GM23248 (cell line): ENCODE data around the gene UBE2S. TPM values are rescaled to one million over a fixed set of nuclear protein-coding genes. Genes with fewer than 3 reads are reported as not detected.

Source experiments
- DNase-seq: peaks from one replicate; pipeline ENCODE4 v3.0.0-alpha.2; 2015
- H2AFZ ChIP-seq: fragments of 200-600 bp; sonication (generic); 2 replicates; pipeline ENCODE4 v1.6.1; 2016; ENCODE audit warnings: antibody characterized with exemption
- H3F3A ChIP-seq: fragments of 200-600 bp; sonication (generic); 2 replicates; pipeline ENCODE4 v1.6.1; 2016; ENCODE audit warnings: mild to moderate bottlenecking, antibody characterized with exemption, mixed run types; ENCODE audit not compliant: insufficient read depth
- H3K27ac ChIP-seq: fragments of 200-600 bp; sonication (generic); 2 replicates; pipeline ENCODE4 v1.5.1; 2016; ENCODE audit warnings: mild to moderate bottlenecking
- H3K27me3 ChIP-seq: fragments of 200-600 bp; sonication (generic); replicated peaks from 2 replicates; pipeline ENCODE4 v1.6.1; 2016; ENCODE audit warnings: mild to moderate bottlenecking; ENCODE audit not compliant: insufficient read depth
- H3K36me3 ChIP-seq: fragments of 200-600 bp; sonication (generic); 2 replicates; pipeline ENCODE4 v1.6.1; 2016; ENCODE audit warnings: low read depth, mild to moderate bottlenecking
- H3K4me1 ChIP-seq: fragments of 200-600 bp; sonication (generic); 2 replicates; pipeline ENCODE4 v1.6.1; 2016; ENCODE audit warnings: mild to moderate bottlenecking; ENCODE audit not compliant: insufficient read depth
- H3K4me2 ChIP-seq: fragments of 200-600 bp; sonication (generic); one replicate; pipeline ENCODE4 v1.6.1; 2016; ENCODE audit warnings: mild to moderate bottlenecking; ENCODE audit not compliant: unreplicated experiment
- H3K4me3 ChIP-seq: fragments of 200-600 bp; sonication (generic); 2 replicates; pipeline ENCODE4 v1.5.1; 2016; ENCODE audit warnings: mild to moderate bottlenecking
- H3K79me2 ChIP-seq: fragments of 200-600 bp; sonication (generic); 2 replicates; pipeline ENCODE4 v1.6.1; 2016; ENCODE audit warnings: mild to moderate bottlenecking; ENCODE audit not compliant: insufficient read depth
- H3K9ac ChIP-seq: fragments of 200-600 bp; sonication (generic); 2 replicates; pipeline ENCODE4 v1.6.1; 2016; ENCODE audit warnings: mild to moderate bottlenecking
- H3K9me2 ChIP-seq: fragments of 200-600 bp; sonication (generic); 2 replicates; pipeline ENCODE4 v1.6.1; 2016; ENCODE audit warnings: mixed run types, mild to moderate bottlenecking, moderate library complexity; ENCODE audit not compliant: insufficient read depth
- H3K9me3 ChIP-seq: fragments of 200-600 bp; sonication (generic); one replicate; pipeline ENCODE4 v1.6.1; 2017; ENCODE audit warnings: low read depth
- H4K20me1 ChIP-seq: fragments of 200-600 bp; sonication (generic); 2 replicates; pipeline ENCODE4 v1.6.0; 2016; ENCODE audit not compliant: insufficient read depth
- EZH2 ChIP-seq: fragments of 200-600 bp; sonication (generic); IDR thresholded peaks from 2 replicates; pipeline ENCODE4 v1.6.1; 2018; ENCODE audit warnings: antibody characterized with exemption, mild to moderate bottlenecking; ENCODE audit not compliant: insufficient read depth, poor library complexity, severe bottlenecking
- EZH2phosphoT487 ChIP-seq: fragments of 200-600 bp; sonication (generic); IDR thresholded peaks from 2 replicates; pipeline ENCODE4 v1.6.1; 2018; ENCODE audit warnings: antibody characterized with exemption, moderate library complexity, mild to moderate bottlenecking, low read depth; ENCODE audit not compliant: insufficient read depth
- WGBS, 2 experiments: methylation state at CpG; one replicate each; pipeline ENCODE4 v1.1.6; 2015 to 2017; ENCODE audit warnings: low lambda C conversion rate in 2 of 2, low coverage in 1 of 2; ENCODE audit errors: missing lambda C conversion rate in 2 of 2; 5-methylcytosine and 5-hydroxymethylcytosine counted together
- in situ Hi-C: fragments of 300-500 bp; cut with MboI; formaldehyde crosslinking; loops from 2 replicates; pipeline ENCODE4 v1.15.0; 2020
- polyA plus RNA-seq: library from polyadenylated mRNA; unstranded; fragments of >200 nt; fragmentation: Nextera tagmentation; extraction: Ambion mirVana; gene quantifications from 2 replicates; pipeline ENCODE4 v1.2.1, GENCODE V29; 2016
- total RNA-seq: library from RNA; depleted of rRNA; stranded (reverse); fragments of >200 nt; shearing (Covaris generic); gene quantifications from 2 replicates; pipeline ENCODE4 v1.2.3, GENCODE V29; 2014

Gene UBE2S
- total and polyA plus RNA-seq, 2 experiments from 2014 or later, result 82.2 to 106 TPM

DNA sequence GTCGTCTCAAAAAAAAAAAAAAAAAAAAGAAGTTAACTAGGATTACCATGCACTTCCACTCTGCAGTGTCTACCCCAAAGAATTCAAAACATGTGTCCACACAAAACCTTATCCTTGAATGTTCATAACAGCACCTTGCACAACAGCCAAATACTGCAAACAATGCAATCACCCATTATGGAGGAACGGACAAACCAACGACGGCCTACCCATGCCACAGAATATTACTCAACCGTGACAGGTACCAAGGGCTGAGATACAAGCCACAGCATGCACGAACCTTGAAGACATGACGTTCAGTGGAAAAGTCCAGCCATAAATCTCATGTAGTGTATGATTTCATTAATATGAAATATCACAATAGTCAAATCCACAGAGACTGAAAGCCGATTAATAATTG lies 38.5 kb upstream of the UBE2S start:
- Histone ChIP-seq H3K4me3 (no peak overlapping the region), H3K9me3 (no peaks in the 10 kb centered on the region), H4K20me1 (no peaks in the 10 kb centered on the region), H3K27me3 (peaks cover 38% of the 10 kb centered on the region), H3K4me1 (no peaks in the 10 kb centered on the region), H3K4me2 (no peak overlapping the region), H3K9ac (no peak overlapping the region), H3K36me3 (no peaks in the 10 kb centered on the region), H3K27ac (no peak overlapping the region), H3K9me2 (no peaks in the 10 kb centered on the region), H3K79me2 (no peaks in the 10 kb centered on the region), H3F3A (no peaks in the 10 kb centered on the region; the same call in 1 of the 2 replicates), H2AFZ (no peak overlapping the region)
- DNase-seq, result no peak
- TF ChIP-seq EZH2phosphoT487, result no peak
- 61 to 63% methylated on average over 7 to 8 of the region's 8 CpGs for WGBS, 2 experiments
- in situ Hi-C loops, result no loop called here

DNA sequence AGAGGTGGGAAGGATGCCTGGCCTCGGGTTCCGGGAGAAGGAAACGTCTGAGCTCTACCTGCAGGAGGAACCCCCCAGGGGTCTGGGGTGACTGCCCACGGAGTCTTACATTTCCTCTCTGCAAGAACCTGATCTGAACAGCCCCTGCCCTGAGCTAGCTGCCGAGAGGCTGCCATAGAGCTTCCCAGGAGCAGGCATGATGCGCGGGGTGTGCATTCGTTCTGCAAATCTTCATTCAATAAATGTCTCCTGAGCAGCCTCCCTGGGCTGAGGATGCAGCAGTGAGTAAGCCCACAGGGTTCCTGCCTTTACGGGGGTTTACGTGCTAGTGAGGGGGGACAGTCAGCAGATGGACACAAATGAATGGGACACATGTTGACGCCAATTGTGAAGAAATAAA lies 37.1 kb upstream of the UBE2S start:
- Histone ChIP-seq H3K36me3 (no peaks in the 10 kb centered on the region), H3K27me3 (peaks cover 42% of the 10 kb centered on the region), H4K20me1 (no peaks in the 10 kb centered on the region), H3K27ac (no peak overlapping the region), H3K9me2 (no peaks in the 10 kb centered on the region), H3K4me2 (no peak overlapping the region), H3K79me2 (no peaks in the 10 kb centered on the region), H3K9me3 (no peaks in the 10 kb centered on the region), H2AFZ (no peak overlapping the region), H3K4me1 (no peaks in the 10 kb centered on the region), H3K4me3 (no peak overlapping the region), H3K9ac (no peak overlapping the region), H3F3A (no peaks in the 10 kb centered on the region; the same call in 1 of the 2 replicates)
- no peak for DNase-seq
- 43 to 51% methylated on average over 11 of the region's 11 CpGs for WGBS, 2 experiments
- TF ChIP-seq EZH2phosphoT487 (no peak), EZH2 (no peak)
- in situ Hi-C loops, result no loop called here

DNA sequence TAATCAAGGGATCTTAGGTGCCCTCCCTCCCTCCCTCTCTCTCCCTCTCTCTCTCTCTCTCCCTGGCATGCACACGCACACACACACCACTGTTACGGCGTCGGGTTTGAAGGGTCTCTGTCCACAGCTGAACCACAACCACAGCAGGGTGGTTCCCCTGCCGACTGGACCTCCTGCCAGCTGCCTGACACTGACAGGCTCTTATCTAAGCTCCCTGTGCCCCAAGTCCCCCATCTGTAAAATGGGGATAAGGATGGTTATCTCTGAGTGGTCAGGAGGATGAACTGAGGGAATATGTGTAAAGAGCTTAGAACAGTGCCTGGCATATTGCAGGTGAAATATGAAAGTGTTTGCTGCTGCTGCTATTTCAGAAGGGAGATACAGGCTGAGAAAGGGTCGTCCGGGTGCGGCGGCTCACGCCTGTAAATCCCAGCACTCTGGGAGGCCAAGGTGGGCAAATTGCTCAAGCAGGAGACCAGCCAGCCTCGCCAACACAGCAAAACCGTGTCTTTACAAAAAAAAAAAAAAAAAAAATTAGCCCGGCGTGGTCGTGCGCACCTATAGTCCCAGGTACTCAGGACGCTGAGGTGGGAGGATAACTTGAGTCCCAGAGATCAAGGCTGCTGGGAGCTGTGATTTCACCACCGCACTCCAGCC lies 36.4 kb upstream of the UBE2S start:
- Histone ChIP-seq H3K79me2 (no peaks in the 10 kb centered on the region), H3K9me2 (no peaks in the 10 kb centered on the region), H3K27ac (no peak overlapping the region), H3F3A (no peaks in the 10 kb centered on the region; the same call in 1 of the 2 replicates), H3K27me3 (peaks cover 39% of the 10 kb centered on the region), H3K4me2 (no peak overlapping the region), H3K4me1 (no peaks in the 10 kb centered on the region), H3K36me3 (no peaks in the 10 kb centered on the region), H3K9ac (no peak overlapping the region), H3K4me3 (no peak overlapping the region), H2AFZ (no peak overlapping the region), H3K9me3 (no peaks in the 10 kb centered on the region), H4K20me1 (no peaks in the 10 kb centered on the region)
- no peak for DNase-seq
- in situ Hi-C loops, result no loop called here
- no peak for TF ChIP-seq EZH2phosphoT487
- TF ChIP-seq EZH2, result peak; percentile 52
- 37 to 48% methylated on average over 17 to 18 of the region's 18 CpGs for WGBS, 2 experiments

DNA sequence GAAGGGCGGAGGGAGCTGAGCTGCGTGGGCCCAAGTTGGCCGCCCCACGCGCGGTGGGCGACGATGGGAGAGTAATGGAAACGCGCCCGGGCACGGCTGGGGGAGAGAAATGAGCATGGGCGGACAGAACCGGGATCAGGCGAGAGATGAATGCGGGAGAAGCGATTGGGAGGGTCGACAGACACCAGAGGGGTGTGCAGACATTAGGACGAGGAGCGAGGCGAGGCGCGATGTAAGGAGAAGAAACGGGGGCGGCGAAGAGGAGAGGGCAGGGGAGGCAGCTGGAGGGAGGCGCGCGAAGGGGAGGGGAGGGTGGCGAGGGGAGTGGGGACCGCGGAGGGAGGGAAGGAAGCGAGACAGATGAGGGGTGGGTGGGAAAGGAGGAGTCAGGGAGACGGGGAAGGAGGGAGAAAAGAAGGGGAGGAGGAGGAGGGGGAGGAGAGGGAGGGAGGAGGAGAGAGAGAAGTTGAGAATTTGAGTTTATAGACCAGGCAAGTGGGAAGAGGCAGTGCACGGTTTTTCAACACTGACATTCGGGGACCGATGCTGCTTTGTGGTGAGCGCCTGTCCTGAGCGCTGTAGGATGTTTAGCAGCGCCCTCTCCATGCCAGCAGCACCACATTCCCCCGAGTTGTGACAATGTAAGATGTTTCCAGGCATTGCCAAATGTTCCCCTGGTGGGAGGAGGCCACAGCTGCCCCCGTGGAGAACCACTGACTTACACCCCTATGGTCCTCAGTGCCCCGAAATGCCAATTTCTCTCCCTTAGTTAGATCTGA lies 35.6 kb upstream of the UBE2S start, which contains the start of gene SHISA7:
TSS of gene SHISA7 (minus strand) at position 256 of the 779 bp plus-strand sequence. CDS start 437 bp downstream, outside the sequence.
- Histone ChIP-seq H3K4me1 (no peaks in the 10 kb centered on the region), H4K20me1 (no peaks in the 10 kb centered on the region), H3K27me3 (peaks cover 39% of the 10 kb centered on the region), H2AFZ (no peak within 1 kb of the TSS), H3K27ac (no peak within 1 kb of the TSS), H3K4me2 (no peak within 1 kb of the TSS), H3K9me3 (no peaks in the 10 kb centered on the region), H3K4me3 (no peak within 1 kb of the TSS), H3K36me3 (no peaks in the 10 kb centered on the region), H3K9me2 (no peaks in the 10 kb centered on the region), H3K9ac (no peak within 1 kb of the TSS), H3F3A (no peaks in the 10 kb centered on the region; the same call in 1 of the 2 replicates), H3K79me2 (no peaks in the 10 kb centered on the region)
- DNase-seq, result peak; percentile 30
- WGBS, 2 experiments, result 2 to 7% methylated on average over 19 to 43 of the region's 43 CpGs
- TF ChIP-seq EZH2 (peak; percentile 51), EZH2phosphoT487 (no peak)
- in situ Hi-C loops, result no loop called here
